ENCODE data around the gene LRRC30.

The LRRC30 gene

GRCh38 chr18:7237673-7238272 is 6.9 kb downstream of the LRRC30 start:
- no peak for DNase-seq (ENCODE audit: low read depth in 3 of 3)

GRCh38 chr18:7242926-7243325 is 12.0 kb downstream of the LRRC30 start:
- DNase-seq (ENCODE audit: low read depth in 3 of 3), result no peak

GRCh38 chr18:7248877-7249276 is 18.0 kb downstream of the LRRC30 start:
- DNase-seq (ENCODE audit: low read depth in 3 of 3), result no peak

DNA sequence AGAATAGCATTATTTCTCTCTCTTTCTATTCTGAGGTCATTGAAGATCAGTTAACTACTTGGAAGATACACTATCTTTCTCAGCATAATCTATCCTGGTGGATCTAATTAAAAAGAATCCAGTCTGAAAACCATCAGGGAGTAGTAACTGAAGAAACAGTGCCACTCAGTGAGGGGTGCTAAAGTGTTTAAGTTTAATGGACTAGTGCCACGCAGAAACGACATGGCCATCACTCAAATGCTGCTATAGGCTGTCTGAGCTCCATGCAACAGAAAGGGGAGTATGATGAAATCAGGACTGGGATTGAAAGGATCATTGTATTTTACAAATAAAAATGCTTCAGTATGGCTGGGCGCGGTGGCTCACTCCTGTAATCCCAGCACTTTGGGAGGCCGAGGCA is 23.3 kb downstream of the LRRC30 start:
- no peak for DNase-seq (ENCODE audit: low read depth in 3 of 3)

- no peak for DNase-seq (ENCODE audit: low read depth in 3 of 3)
Observed at GRCh38 chr18:7255054-7255453, 24.2 kb downstream of the LRRC30 start.

GRCh38 chr18:7255643-7256042 is 24.8 kb downstream of the LRRC30 start:
- DNase-seq (ENCODE audit: low read depth in 3 of 3), result no peak

DNA sequence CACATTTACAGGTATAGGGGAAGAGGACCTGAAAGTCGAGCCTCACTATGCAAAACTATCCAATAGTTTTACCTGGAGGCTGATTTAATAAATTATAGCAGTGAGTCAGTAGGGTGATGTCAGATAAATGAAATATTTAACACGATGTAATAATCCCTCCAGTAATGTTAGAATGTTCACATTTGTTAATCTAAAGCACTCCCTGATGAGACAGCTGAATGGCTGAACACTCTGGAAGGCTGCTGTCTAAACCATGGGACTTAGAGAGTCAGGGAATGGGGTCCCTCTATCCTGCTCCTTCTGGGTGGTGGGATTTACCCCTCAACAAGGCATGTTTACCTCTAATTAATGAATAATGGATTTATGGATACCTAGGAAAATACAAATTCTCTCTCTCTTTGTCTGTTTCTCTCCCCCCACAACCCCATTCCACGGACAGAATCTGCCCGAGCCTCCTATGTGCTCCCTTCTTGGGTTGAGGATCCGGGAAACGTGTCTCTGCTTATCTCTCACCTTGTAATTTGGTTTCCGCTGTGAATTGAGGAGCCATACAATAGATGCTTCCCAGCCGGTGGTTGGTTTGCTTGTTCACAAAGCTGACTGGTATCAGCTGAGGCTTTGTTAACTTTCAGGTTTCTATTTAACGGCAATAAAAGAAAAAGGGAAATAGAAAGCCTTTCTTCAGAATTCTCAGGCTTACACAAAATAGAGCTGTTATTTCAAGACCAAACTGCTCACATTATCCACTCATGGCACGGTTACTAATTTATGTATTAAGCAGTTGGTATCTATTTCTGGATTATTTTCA is 25.9 kb downstream of the LRRC30 start:
- no peak for DNase-seq (ENCODE audit: low read depth in 3 of 3)

- DNase-seq (ENCODE audit: low read depth in 3 of 3), result no peak
Observed at GRCh38 chr18:7257426-7257740, 26.5 kb downstream of the LRRC30 start.

GRCh38 chr18:7259475-7259874 is 28.6 kb downstream of the LRRC30 start:
- no peak for DNase-seq (ENCODE audit: low read depth in 3 of 3)

DNA sequence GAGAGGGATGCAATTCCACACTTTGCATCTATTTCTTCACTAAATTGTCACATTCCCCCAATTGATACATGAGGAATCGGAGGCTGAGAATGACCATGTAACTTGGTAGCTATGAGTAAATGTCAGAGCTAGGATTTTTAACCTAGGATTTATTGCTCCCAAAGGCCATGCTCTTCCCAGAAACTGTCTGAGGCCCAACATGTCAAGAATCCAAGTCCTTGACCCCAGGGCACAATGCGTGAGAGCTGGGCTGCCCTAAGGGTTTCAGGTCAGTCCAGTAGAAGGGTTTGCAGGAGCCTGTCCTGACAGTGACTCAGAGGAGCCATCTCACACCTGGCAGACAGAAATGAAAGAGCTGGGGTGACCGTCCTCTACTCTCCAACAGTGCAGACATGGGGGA is 30.3 kb downstream of the LRRC30 start:
- no peak for DNase-seq (ENCODE audit: low read depth in 3 of 3)

GRCh38 chr18:7267973-7268372 is 37.1 kb downstream of the LRRC30 start:
- no peak for DNase-seq (ENCODE audit: low read depth in 3 of 3)

GRCh38 chr18:7269942-7270341 is 39.1 kb downstream of the LRRC30 start:
- no peak for DNase-seq (ENCODE audit: low read depth in 3 of 3)

GRCh38 chr18:7272311-7273049 is 41.6 kb downstream of the LRRC30 start:
- DNase-seq (ENCODE audit: low read depth in 3 of 3), result no peak

DNA sequence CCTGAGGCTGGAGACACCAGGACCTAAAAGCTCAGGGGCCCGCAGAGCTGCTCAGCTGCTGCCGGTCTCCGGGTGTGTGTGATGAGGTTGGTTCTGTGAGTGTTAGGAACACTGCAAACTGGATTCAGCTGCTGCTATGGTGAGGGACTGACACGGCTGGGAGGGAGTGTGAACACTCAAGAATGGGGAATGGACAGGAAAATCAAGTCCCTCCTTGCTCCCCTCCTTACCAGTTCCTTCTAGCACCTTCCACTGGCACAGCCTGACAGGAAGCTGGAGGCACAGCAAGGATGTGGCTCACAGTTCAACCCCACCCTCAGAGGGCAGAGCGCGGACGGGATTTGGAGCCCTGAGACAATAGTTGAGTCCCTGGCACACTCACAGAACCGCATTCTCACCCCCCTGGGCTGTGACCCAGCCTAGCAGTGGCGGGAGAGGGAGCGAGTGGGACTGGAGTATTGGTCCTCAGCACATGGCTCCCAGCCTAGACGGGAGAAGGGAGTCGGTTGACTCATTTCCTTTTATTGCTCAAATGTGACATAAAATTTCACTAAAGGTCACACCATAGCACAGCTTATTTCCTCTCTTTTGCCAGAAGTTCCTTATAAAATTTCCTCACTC is 42.5 kb downstream of the LRRC30 start:
- no peak for DNase-seq (ENCODE audit: low read depth in 3 of 3)

DNA sequence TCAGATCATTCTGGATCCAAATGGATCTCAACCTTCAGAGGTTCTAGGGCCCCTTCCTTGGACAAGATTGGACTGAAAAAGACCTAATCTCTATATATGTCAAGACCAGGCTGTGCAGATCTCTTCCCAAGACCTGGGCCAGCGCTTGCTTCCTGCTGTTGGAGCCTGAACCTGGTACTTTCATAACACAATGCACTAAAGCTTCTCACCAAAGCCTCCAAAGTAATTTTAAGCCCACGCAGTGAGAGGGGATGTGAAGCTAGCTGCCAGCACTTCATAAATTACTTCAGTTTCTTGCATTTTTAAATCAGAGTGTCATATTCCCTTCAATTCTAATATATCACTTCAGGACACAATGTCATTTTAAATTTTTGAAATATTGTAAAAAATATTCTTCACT is 50.7 kb downstream of the LRRC30 start:
- DNase-seq (ENCODE audit: low read depth in 3 of 3), result no peak

All from stimulated activated CD4-positive, alpha-beta T cell treated with anti-CD3 and anti-CD28 coated beads, TNF-alpha, amount 100 ng/mL, for 4 hours (primary cell).